ENCODE measurements around the gene ANKRD11.

Gene ANKRD11

DNA sequence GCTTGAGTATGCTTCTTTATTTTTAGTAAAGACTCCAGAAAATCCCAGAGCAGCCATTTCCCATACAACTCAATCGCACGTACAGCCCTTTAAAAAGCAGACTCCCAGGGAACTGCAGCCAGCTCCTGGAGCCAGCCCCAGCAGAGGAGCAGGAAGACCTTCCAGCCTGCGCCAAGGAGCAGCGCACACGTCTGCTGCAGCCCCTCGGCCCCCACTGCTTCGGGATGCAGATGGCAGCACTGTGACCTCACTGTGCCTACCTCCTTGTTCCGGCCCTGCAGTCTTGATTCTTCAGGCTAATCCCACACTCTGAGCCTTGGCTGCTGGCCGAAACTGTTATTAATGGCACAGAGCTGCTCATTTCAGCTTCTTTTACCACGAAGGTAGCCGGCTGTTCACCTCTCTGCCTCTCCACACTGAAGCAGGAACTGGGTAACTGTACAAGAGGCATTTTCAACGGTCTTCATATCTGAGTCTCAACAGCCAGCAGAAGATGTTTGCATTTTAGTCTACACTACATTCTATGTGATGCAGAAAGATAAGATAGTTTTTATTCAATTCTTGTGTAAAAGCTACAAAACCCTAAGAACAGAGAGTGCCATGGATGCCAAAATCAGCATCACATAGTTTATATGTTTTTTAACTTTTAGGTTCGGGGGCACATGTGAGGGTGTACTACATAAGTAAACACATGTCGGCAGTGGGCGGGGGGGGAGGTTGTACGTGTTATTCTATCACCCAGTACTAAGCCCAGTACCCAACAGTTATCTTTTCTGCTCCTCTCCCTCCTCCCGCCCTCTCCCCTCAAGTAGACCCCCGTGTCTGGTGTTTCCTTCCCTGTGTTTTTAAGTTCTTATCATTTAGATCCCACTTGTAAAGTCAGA, 130.9 kb downstream of the ANKRD11 start:
- no peak for DNase-seq (ENCODE audit: low read depth)
- H3K4me3 ChIP-seq (ENCODE audit: low read depth, low read length), result no peak overlapping the region
- TF ChIP-seq, protein P1, sequence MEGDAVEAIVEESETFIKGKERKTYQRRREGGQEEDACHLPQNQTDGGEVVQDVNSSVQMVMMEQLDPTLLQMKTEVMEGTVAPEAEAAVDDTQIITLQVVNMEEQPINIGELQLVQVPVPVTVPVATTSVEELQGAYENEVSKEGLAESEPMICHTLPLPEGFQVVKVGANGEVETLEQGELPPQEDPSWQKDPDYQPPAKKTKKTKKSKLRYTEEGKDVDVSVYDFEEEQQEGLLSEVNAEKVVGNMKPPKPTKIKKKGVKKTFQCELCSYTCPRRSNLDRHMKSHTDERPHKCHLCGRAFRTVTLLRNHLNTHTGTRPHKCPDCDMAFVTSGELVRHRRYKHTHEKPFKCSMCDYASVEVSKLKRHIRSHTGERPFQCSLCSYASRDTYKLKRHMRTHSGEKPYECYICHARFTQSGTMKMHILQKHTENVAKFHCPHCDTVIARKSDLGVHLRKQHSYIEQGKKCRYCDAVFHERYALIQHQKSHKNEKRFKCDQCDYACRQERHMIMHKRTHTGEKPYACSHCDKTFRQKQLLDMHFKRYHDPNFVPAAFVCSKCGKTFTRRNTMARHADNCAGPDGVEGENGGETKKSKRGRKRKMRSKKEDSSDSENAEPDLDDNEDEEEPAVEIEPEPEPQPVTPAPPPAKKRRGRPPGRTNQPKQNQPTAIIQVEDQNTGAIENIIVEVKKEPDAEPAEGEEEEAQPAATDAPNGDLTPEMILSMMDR (conservative IDR thresholded peaks at IDR 0.05; ENCODE audit: low read depth, low read length), result no peak

DNA sequence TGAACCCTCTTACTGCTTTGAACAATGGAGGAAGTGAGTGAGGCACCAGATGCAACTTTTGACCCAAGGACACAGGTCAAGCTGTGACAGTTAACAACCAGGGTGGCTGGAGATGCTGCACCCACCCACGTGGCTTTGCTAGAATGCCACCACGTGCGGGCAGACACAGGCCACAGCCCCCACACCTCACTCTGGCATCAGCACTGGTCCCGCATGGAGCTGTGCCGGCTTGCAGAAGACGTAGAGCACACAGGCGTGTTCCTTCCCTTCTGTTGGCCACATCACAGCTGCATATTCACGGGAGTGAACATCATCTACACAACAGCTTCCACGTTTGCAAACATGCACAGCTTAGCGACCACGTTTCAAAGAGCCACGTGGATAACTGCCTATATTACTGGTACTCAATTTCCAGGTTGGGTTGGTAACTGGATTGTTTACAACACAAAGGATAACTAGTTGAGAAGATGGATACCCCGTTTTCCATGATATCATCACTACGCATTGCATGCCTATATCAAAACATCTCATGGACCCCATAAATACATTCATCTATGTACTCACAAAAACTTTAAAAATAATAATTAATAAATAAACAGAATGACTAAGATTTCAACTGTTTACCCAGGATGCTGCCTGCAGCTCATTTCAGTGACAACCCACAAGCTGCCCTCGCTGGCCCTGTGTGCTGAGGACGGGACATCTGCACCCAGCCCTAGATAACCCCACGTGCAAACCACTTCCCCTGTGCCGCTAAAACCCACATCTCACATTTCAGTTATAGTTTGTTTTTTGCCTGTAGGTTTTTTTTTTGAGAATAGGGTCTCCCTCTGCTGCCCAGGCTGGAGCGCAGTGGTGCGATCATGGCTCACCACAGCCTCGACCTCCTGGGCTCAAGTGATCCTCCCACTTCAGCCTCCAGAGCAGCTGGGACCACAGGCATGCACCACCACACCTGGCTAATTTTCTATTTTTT, 132.0 kb downstream of the ANKRD11 start:
- no peak for DNase-seq (ENCODE audit: low read depth)
- no peak overlapping the region for H3K4me3 ChIP-seq (ENCODE audit: low read depth, low read length)
- TF ChIP-seq, protein P1 (conservative IDR thresholded peaks at IDR 0.05; ENCODE audit: low read depth, low read length), result no peak

DNA sequence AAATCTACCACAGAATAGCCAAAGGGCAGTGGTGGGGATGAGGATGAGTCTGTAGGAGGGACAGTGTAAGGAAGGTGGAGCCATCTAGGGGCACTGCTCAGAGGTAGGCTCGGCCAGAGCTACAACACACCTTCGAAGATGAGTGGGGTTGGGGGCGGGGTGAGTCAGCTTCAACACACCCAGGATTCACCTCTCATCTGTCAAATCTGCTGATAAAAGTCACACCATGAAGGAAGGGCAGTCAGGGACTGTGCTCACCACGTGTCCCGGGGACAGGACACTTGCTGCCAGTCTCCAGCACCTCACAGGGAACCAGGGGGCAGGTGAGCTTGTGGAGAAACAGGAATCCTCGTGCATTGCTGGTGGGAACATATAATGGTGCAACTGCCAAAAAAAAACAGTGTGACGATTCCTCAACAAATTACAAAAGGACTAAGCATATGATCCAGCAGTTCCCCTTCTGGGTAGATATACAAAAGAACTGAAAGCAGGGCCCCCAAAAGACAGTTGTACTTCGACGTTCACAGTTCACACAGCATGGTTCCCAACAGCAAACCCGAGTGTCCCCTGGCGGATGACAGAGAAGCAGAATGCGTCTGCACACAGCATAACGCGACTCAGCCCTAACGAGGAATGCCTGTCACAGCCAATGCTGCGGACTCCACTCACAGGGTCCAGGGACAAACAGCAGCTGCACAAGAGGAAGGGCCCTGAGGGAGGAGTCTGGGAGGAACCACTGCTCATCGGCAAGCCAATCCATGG, 133.1 kb downstream of the ANKRD11 start:
- TF ChIP-seq, protein P1 (conservative IDR thresholded peaks at IDR 0.05; ENCODE audit: low read depth, low read length), result no peak
- no peak overlapping the region for H3K4me3 ChIP-seq (ENCODE audit: low read depth, low read length)
- DNase-seq (ENCODE audit: low read depth), result no peak

DNA sequence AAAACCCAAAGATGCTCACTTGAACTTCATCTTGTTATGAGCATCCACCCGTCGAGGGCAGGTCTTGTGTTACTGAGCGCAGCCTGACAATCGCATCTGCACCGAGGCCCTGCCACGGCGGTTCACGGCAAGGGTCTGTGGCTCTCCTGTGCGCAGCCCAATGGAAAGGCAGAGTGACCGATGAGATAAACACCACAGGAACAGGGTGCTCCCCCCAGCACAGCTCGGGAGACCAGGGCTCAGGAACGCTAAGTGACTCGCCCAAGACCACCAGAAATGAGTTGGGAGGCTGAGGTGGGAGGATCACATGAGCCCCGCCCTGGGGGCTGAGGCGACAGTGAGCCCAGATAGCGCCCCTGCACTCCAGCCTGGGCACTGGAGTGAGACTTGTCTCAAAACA, 134.7 kb downstream of the ANKRD11 start:
- H3K4me3 ChIP-seq (ENCODE audit: low read depth, low read length), result no peak overlapping the region
- DNase-seq (ENCODE audit: low read depth), result no peak
- TF ChIP-seq, protein P1 (conservative IDR thresholded peaks at IDR 0.05; ENCODE audit: low read depth, low read length), result no peak

DNA sequence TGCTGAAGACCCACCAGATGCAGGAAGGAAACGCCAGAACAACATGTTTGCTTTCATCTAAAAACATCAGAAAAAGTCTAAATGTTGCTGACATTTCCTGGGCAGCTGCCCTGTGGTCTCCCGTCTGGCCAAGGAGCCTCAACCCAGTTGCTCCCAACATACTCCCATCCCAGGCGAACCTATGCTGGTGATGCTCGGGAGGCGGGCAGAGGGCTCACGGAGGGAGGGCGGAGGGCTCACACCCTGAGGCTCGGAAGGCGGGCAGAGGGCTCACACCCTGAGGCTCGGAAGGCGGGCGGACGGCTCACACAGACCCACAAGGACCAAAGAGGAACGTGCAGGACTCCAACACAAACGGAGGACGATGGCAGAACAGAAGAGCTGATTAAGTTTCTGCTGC, 135.4 kb downstream of the ANKRD11 start:
- TF ChIP-seq, protein P1 (conservative IDR thresholded peaks at IDR 0.05; ENCODE audit: low read depth, low read length), result no peak
- no peak for DNase-seq (ENCODE audit: low read depth)
- no peak overlapping the region for H3K4me3 ChIP-seq (ENCODE audit: low read depth, low read length)

DNA sequence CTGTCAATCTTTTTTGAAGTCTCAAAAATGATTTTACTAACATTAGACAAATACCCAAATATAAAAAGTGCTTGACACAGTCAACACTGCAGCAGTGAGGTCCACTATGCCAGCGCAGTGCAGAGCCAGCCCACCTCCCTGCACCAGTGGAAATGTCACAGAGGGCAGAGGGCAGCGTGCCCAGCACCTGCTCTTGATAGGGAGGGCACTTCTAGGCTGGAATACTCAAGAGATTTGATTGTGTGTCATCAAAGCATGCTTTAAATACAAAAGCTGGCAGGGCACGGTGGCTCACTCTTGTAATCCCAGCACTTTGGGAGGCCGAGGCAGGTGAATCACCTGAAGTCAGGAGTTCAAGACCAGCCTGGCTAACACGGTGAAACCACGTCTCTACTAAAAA, 136.0 kb downstream of the ANKRD11 start:
- TF ChIP-seq, protein P1 (conservative IDR thresholded peaks at IDR 0.05; ENCODE audit: low read depth, low read length), result no peak
- no peak for DNase-seq (ENCODE audit: low read depth)
- H3K4me3 ChIP-seq (ENCODE audit: low read depth, low read length), result no peak overlapping the region

All from choroid plexus epithelial cell (primary cell).